DOHH2 (cell line): ENCODE results near the gene SIGLEC11.
A peak's percentile ranks its signal among the peaks of the same experiment; 100 is the strongest.

Experiments
- H3F3A ChIP-seq: fragments of 200-600 bp; sonication (generic), shearing (Covaris generic); 2 replicates; pipeline ENCODE4 v1.6.0; 2016; ENCODE audit warnings: antibody characterized with exemption, mild to moderate bottlenecking; ENCODE audit not compliant: control insufficient read depth, insufficient read depth
- H3K27ac ChIP-seq: fragments of 200-600 bp; sonication (generic); 2 replicates; pipeline ENCODE4 v1.5.1; 2014; ENCODE audit warnings: low read depth, mild to moderate bottlenecking, low read length, moderate library complexity
- H3K27me3 ChIP-seq: fragments of 200-600 bp; sonication (generic); 2 replicates; pipeline ENCODE4 v1.6.1; 2014; ENCODE audit warnings: mild to moderate bottlenecking, low read length, mixed read lengths; ENCODE audit not compliant: control insufficient read depth
- H3K36me3 ChIP-seq: fragments of 200-600 bp; sonication (generic); 2 replicates; pipeline ENCODE4 v1.6.1; 2014; ENCODE audit warnings: mild to moderate bottlenecking, low read length, moderate library complexity, mixed read lengths; ENCODE audit not compliant: control insufficient read depth
- H3K4me1 ChIP-seq: fragments of 200-600 bp; sonication (generic); 2 replicates; pipeline ENCODE4 v1.6.1; 2014; ENCODE audit warnings: mild to moderate bottlenecking, low read length, mixed read lengths; ENCODE audit not compliant: control insufficient read depth
- H3K4me2 ChIP-seq: fragments of 200-600 bp; sonication (generic); 2 replicates; pipeline ENCODE4 v1.6.0; 2014; ENCODE audit warnings: mild to moderate bottlenecking, low read length, moderate library complexity
- H3K4me3 ChIP-seq: fragments of 200-600 bp; sonication (generic); 2 replicates; pipeline ENCODE4 v1.5.1; 2014; ENCODE audit warnings: mild to moderate bottlenecking, low read length, mixed read lengths
- H3K79me2 ChIP-seq: fragments of 200-600 bp; sonication (generic); 2 replicates; pipeline ENCODE4 v1.6.1; 2014; ENCODE audit warnings: mild to moderate bottlenecking, low read length, mixed read lengths; ENCODE audit not compliant: control insufficient read depth
- H3K9me2 ChIP-seq: fragments of 200-600 bp; sonication (generic); replicated peaks from 2 replicates; pipeline ENCODE4 v1.6.1; 2014; ENCODE audit warnings: mild to moderate bottlenecking, low read length, mixed read lengths; ENCODE audit not compliant: control insufficient read depth
- H3K9me3 ChIP-seq: fragments of 200-600 bp; sonication (generic); 2 replicates; pipeline ENCODE4 v1.6.1; 2014; ENCODE audit warnings: antibody characterized with exemption, low read length, mixed read lengths; ENCODE audit not compliant: control insufficient read depth, insufficient read depth
- H4K20me1 ChIP-seq: fragments of 200-600 bp; sonication (generic); 2 replicates; pipeline ENCODE4 v1.6.0; 2014; ENCODE audit warnings: low read depth, mild to moderate bottlenecking, antibody characterized with exemption, low read length, moderate library complexity; ENCODE audit not compliant: control insufficient read depth, insufficient read depth
- EZH2phosphoT487 ChIP-seq: fragments of 200-600 bp; sonication (generic); IDR thresholded peaks from 2 replicates; pipeline ENCODE4 v1.6.1; 2017; ENCODE audit warnings: borderline replicate concordance, mild to moderate bottlenecking, antibody characterized with exemption, low read length, moderate library complexity, mixed read lengths
- TF ChIP-seq, protein P1 (sequence below): fragments of 200-600 bp; sonication (generic); IDR thresholded peaks from one replicate; pipeline ENCODE4 v1.5.1; 2014; ENCODE audit warnings: antibody characterized with exemption, mild to moderate bottlenecking, low read depth, low read length; ENCODE audit not compliant: poor library complexity, severe bottlenecking

The SIGLEC11 gene

GRCh38 chr19:49907745-49908446, 53.1 kb downstream of the SIGLEC11 start:
- no peak overlapping the region for H3K27ac ChIP-seq
- no peaks in the 10 kb centered on the region for H3K9me2 ChIP-seq
- H3K36me3 ChIP-seq: peaks cover 70% of the 10 kb centered on the region
- H3K4me3 ChIP-seq: 0 out of 2 replicates have a peak overlapping the region, but pooled peaks have one; percentile 13
- H3K27me3 ChIP-seq: peaks cover 5% of the 10 kb centered on the region
- peaks cover 19% of the 10 kb centered on the region for H3F3A ChIP-seq
- peaks cover 22% of the 10 kb centered on the region; the same call in 1 of the 2 replicates for H4K20me1 ChIP-seq
- TF ChIP-seq, protein P1, sequence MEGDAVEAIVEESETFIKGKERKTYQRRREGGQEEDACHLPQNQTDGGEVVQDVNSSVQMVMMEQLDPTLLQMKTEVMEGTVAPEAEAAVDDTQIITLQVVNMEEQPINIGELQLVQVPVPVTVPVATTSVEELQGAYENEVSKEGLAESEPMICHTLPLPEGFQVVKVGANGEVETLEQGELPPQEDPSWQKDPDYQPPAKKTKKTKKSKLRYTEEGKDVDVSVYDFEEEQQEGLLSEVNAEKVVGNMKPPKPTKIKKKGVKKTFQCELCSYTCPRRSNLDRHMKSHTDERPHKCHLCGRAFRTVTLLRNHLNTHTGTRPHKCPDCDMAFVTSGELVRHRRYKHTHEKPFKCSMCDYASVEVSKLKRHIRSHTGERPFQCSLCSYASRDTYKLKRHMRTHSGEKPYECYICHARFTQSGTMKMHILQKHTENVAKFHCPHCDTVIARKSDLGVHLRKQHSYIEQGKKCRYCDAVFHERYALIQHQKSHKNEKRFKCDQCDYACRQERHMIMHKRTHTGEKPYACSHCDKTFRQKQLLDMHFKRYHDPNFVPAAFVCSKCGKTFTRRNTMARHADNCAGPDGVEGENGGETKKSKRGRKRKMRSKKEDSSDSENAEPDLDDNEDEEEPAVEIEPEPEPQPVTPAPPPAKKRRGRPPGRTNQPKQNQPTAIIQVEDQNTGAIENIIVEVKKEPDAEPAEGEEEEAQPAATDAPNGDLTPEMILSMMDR: no peak
- no peak for TF ChIP-seq EZH2phosphoT487
- H3K79me2 ChIP-seq: peaks cover 47% of the 10 kb centered on the region
- peaks cover 90% of the 10 kb centered on the region for H3K4me1 ChIP-seq
- H3K4me2 ChIP-seq: peak overlapping the region; percentile 47
- H3K9me3 ChIP-seq: no peaks in the 10 kb centered on the region

DNA sequence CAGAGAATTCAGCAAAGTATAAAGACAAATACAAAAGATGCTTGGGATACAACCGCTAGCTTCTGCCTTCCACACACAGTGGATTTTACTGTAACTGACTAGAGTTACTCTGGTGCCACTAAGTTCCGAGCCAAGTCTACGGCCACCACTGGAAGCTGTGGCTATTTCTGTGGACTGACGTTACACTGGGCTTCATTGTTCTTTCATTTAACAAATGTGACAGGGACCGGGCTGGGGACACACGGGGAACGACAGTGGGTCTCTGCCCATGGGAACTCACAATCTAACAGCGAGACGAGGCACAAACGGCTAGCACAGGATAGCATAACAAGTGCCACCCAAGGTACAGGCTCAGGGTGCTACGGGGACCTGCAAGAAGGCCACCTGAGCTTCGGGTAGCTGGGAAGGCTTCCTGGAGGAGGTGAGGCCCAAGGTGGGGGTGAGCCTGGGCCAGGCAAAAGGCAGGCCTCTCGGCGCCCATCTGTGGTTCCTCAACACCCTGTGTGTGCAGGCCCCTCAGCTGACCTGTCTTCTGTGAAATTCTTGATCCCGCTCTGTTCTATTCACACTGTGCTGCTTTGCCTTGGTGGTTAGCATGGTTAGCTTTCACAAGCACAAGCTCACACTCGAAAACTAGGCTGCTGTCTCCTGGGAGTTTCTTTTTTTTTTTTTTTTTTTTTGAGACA, 54.0 kb downstream of the SIGLEC11 start:
- Histone ChIP-seq H3F3A (peaks cover 19% of the 10 kb centered on the region), H3K36me3 (peaks cover 62% of the 10 kb centered on the region), H3K79me2 (peaks cover 41% of the 10 kb centered on the region), H3K4me1 (peaks cover 84% of the 10 kb centered on the region), H4K20me1 (peaks cover 22% of the 10 kb centered on the region; the same call in 1 of the 2 replicates), H3K9me3 (no peaks in the 10 kb centered on the region), H3K27me3 (peaks cover 5% of the 10 kb centered on the region), H3K4me2 (peak overlapping the region; percentile 47), H3K27ac (peak overlapping the region; percentile 37; the same call in 1 of the 2 replicates), H3K9me2 (no peaks in the 10 kb centered on the region), H3K4me3 (peak overlapping the region; percentile 2; the same call in 1 of the 2 replicates)
- no peak for TF ChIP-seq EZH2phosphoT487
- TF ChIP-seq, protein P1: no peak

GRCh38 chr19:49904136-49904535, 56.8 kb downstream of the SIGLEC11 start:
- Histone ChIP-seq H3F3A (peaks cover 19% of the 10 kb centered on the region), H3K4me3 (no peak overlapping the region), H3K4me2 (peak overlapping the region; percentile 36), H3K4me1 (peaks cover 60% of the 10 kb centered on the region), H3K27ac (no peak overlapping the region), H3K9me2 (no peaks in the 10 kb centered on the region), H3K27me3 (peaks cover 5% of the 10 kb centered on the region), H4K20me1 (peaks cover 18% of the 10 kb centered on the region; the same call in 1 of the 2 replicates), H3K36me3 (peaks cover 34% of the 10 kb centered on the region), H3K79me2 (peaks cover 15% of the 10 kb centered on the region), H3K9me3 (no peaks in the 10 kb centered on the region)
- TF ChIP-seq, protein P1: no peak
- no peak for TF ChIP-seq EZH2phosphoT487
